B cell (primary cell): Measurements from ENCODE around the gene AUTS2.

Experiments
- EZH2 ChIP-seq: IDR thresholded peaks from 2 replicates; pipeline ENCODE4 v1.6.1; 2012; ENCODE audit warnings: borderline replicate concordance, low read depth, mild to moderate bottlenecking, moderate library complexity, low read length; ENCODE audit not compliant: insufficient read depth, poor library complexity, severe bottlenecking
- TF ChIP-seq, protein P1 (sequence below): fragments of 200-600 bp; IDR thresholded peaks from one replicate; pipeline ENCODE4 v1.8.0; 2022; ENCODE audit warnings: antibody characterized with exemption, mild to moderate bottlenecking

DNA sequence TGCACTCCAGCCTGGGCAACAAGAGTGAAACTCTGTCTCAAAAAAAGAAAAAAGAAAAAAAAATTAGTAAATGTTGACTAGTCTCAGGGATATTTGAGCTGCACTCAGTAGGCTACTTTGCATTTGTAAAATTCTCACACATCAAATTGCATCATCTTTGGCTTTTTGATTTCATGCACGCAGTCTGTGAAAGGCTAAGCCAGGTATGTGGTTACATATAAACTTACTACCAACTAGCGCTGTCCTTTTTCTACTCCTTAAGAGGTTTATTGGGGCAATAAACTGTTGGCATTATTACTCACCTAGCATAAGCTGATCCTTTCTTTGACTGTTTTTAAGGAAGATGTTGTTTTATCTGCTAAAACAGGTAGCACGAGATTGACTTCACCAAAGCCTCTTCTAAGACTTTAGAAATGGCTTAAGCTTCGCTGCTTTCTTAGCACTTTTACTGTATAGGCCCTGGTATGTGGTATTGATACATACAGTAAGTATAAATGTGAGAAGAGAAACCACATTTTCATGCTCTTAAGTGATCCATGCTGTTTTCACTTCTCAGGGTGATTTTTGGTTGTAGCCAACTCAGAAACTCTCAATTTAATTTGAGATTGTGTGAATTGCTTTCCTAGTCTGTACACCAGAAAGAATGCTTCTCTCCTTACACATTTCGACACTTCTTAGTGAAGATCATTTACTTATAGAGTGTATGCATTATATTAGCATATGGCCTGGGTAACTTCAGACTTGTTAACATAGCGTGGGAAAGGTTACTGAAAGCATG, 323.9 kb downstream of the AUTS2 start:
- TF ChIP-seq, protein P1, sequence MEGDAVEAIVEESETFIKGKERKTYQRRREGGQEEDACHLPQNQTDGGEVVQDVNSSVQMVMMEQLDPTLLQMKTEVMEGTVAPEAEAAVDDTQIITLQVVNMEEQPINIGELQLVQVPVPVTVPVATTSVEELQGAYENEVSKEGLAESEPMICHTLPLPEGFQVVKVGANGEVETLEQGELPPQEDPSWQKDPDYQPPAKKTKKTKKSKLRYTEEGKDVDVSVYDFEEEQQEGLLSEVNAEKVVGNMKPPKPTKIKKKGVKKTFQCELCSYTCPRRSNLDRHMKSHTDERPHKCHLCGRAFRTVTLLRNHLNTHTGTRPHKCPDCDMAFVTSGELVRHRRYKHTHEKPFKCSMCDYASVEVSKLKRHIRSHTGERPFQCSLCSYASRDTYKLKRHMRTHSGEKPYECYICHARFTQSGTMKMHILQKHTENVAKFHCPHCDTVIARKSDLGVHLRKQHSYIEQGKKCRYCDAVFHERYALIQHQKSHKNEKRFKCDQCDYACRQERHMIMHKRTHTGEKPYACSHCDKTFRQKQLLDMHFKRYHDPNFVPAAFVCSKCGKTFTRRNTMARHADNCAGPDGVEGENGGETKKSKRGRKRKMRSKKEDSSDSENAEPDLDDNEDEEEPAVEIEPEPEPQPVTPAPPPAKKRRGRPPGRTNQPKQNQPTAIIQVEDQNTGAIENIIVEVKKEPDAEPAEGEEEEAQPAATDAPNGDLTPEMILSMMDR, result no peak
- no peak for TF ChIP-seq EZH2
